Left renal pelvis (tissue), 4 donors: Measurements from ENCODE around the gene SETD5. TPM values are rescaled to one million over a fixed set of nuclear protein-coding genes. Genes with fewer than 3 reads are reported as not detected.

Experiments
- DNase-seq, 4 donors: peaks; one replicate each; pipeline ENCODE4 v3.0.0-alpha.2; 2013; ENCODE audit warnings: low read depth in 4 of 4, low spot score in 3 of 4
- polyA plus RNA-seq, 4 donors: library from polyadenylated mRNA; unstranded; fragments of 120-200 nt; gene quantifications; one replicate each; pipeline ENCODE4 v1.2.1, GENCODE V29; 2013; ENCODE audit not compliant: insufficient read length in 4 of 4

Gene SETD5
- polyA plus RNA-seq, result 100 to 1,000 TPM; 103 to 140 (median 133) TPM

GRCh38 chr3:9397332-9397905 is at the start of gene SETD5:
Gene SETD5, plus strand, starts transcription at chr3:9397615. Its CDS starts 31,324 bp downstream, at chr3:9428939.
- DNase-seq, result peak; percentile 84 to 94 (median 90)

GRCh38 chr3:9347887-9348286 is 49.5 kb upstream of the SETD5 start:
- DNase-seq, result no peak

GRCh38 chr3:9349321-9350117 is 47.9 kb upstream of the SETD5 start:
- DNase-seq, result no peak

- no peak for DNase-seq
Observed at GRCh38 chr3:9351709-9352126, 45.7 kb upstream of the SETD5 start.

GRCh38 chr3:9352917-9353752 is 44.3 kb upstream of the SETD5 start:
- peak in 1 of 4 donors; percentile 62 for DNase-seq

GRCh38 chr3:9361691-9362388 is 35.6 kb upstream of the SETD5 start:
- no peak for DNase-seq

GRCh38 chr3:9362731-9363530 is 34.5 kb upstream of the SETD5 start, which contains the start of gene THUMPD3:
Gene THUMPD3, plus strand, starts transcription at chr3:9363054. Its CDS starts 2,015 bp downstream, at chr3:9365069.
- peak; percentile 73 to 82 (median 80) for DNase-seq

- DNase-seq, result no peak
Observed at GRCh38 chr3:9369508-9369907, 27.9 kb upstream of the SETD5 start.

GRCh38 chr3:9373465-9373864 is 23.9 kb upstream of the SETD5 start:
- no peak for DNase-seq

- DNase-seq, result no peak
Observed at GRCh38 chr3:9377981-9378380, 19.4 kb upstream of the SETD5 start.

GRCh38 chr3:9379327-9379726 is 18.1 kb upstream of the SETD5 start:
- no peak for DNase-seq

- DNase-seq, result no peak
Observed at GRCh38 chr3:9380014-9380413, 17.4 kb upstream of the SETD5 start.

- no peak for DNase-seq
Observed at GRCh38 chr3:9384141-9384828, 13.1 kb upstream of the SETD5 start.

GRCh38 chr3:9385187-9386077 is 12.0 kb upstream of the SETD5 start:
- no peak for DNase-seq

GRCh38 chr3:9386078-9386459 is 11.3 kb upstream of the SETD5 start:
- no peak for DNase-seq

- DNase-seq, result no peak
Observed at GRCh38 chr3:9386501-9387321, 10.7 kb upstream of the SETD5 start.

GRCh38 chr3:9387322-9387655 is 10.1 kb upstream of the SETD5 start:
- no peak for DNase-seq
